Spleen (tissue), 7 donors: ENCODE results near the gene FKBP8.

Experiments used
- CTCF ChIP-seq, 11 experiments: fragments of 200-600 bp in 7 of 11; fragments of 450-650 bp in 4 of 11; sonication (generic) in 4 of 11; IDR thresholded peaks in 8 of 11; conservative IDR thresholded peaks in 3 of 11; 1 replicate in 7 of 11; 2 replicates in 4 of 11; pipeline versions ENCODE4 v1.4.0 to v1.8.0; 2016 to 2021; ENCODE audit warnings: antibody characterized with exemption in 11 of 11, inconsistent platforms in 4 of 11, mild to moderate bottlenecking in 1 of 11
- POLR2A ChIP-seq, 3 donors: fragments of 450-650 bp; IDR thresholded peaks; one replicate each; pipeline ENCODE4 v1.5.1; 2017; ENCODE audit warnings: antibody characterized with exemption in 3 of 3, mild to moderate bottlenecking in 1 of 3
- POLR2AphosphoS5 ChIP-seq, 3 donors: sonication (generic); formaldehyde crosslinking; IDR thresholded peaks; one replicate each; pipeline ENCODE4 v1.5.1; 2017; ENCODE audit warnings: antibody characterized with exemption in 3 of 3
- donor health status: DM: no; HTN: no; CAD: no; lungs with moderate emphysema.
- donor health status: DM: no; HTN: no; CAD: no.
- donor health status: DM: no; HTN: no; CAD: no.

- no peak for TF ChIP-seq CTCF (IDR thresholded peaks at IDR 0.05 in 8 of 11, conservative IDR thresholded peaks at IDR 0.05 in 3 of 11)
- TF ChIP-seq POLR2AphosphoS5 (IDR thresholded peaks at IDR 0.05) = no peak
- no peak for TF ChIP-seq POLR2A (IDR thresholded peaks at IDR 0.05)
Measured at GRCh38 chr19:18500799-18501198, 42.6 kb downstream of the FKBP8 start.
